ENCODE results near the gene ILF3.

DNA sequence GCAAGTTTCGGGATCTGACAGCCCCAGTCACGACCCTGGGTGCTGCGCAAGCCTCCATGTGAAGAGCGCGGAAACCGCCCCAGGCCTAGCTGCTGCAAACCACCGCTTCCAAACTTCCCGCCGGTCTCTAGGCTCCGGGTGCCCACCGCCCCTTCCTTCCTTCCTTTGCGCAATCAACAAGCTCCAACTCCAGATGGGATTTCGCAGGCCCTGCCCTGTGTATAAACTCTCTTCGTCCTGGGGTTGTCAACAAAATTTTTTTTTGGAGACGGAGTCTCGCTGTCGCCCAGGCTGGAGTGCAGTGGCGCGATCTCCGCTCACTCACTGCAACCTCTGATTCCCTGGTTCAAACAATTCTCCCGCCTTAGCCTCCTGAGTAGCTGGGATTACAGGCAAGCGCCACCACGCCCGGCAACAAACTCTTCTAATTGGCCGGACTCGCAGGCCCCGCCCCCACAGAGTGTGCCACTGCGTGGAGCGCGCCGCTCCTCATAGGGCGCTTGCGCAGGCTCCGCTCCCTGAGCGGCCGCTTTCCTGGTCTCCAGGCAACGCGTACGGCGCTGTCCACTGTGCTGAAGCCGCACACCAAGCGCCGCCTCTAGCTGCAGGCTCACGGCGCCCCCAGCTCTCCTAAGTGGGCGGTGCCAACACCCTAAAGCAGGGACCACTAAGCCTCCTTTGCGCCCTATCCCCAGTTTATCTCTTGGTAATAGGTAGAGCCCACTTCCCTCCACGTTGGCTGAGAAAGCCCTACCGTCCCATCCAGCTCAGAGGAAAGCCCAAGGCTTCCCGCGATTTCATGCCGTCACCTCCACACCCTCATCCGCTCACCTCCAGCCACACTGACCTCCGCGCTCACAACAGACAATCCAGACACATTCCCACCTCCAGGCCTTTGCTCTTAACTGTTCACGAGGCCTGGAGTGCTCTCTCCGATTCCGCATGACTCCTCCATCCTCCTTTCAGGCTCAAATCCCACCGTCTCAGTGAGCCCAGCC is 41.6 kb downstream of the ILF3 start:
- TF ChIP-seq EZH2phosphoT487 (IDR thresholded peaks at IDR 0.05; ENCODE audit: borderline replicate concordance, low read length) = no peak
- TF ChIP-seq, protein P1, sequence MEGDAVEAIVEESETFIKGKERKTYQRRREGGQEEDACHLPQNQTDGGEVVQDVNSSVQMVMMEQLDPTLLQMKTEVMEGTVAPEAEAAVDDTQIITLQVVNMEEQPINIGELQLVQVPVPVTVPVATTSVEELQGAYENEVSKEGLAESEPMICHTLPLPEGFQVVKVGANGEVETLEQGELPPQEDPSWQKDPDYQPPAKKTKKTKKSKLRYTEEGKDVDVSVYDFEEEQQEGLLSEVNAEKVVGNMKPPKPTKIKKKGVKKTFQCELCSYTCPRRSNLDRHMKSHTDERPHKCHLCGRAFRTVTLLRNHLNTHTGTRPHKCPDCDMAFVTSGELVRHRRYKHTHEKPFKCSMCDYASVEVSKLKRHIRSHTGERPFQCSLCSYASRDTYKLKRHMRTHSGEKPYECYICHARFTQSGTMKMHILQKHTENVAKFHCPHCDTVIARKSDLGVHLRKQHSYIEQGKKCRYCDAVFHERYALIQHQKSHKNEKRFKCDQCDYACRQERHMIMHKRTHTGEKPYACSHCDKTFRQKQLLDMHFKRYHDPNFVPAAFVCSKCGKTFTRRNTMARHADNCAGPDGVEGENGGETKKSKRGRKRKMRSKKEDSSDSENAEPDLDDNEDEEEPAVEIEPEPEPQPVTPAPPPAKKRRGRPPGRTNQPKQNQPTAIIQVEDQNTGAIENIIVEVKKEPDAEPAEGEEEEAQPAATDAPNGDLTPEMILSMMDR (IDR thresholded peaks at IDR 0.05; ENCODE audit: low read depth, low read length, poor library complexity, severe bottlenecking) = no peak
